CD14-positive monocyte (primary cell): ENCODE measurements around the gene DEFB131A. TPM values are rescaled to one million over a fixed set of nuclear protein-coding genes. Genes with fewer than 3 reads are reported as not detected.
"Not testable (repeated sequence)": the region's sequence is repeated elsewhere in the genome, so short reads cannot be mapped to it uniquely, and the experiment has no call there.

Source experiments
- DNase-seq, 3 donors: peaks; one replicate each; pipeline ENCODE4 v3.0.0-alpha.2; 2011 to 2022
- H2AFZ ChIP-seq: 2 replicates; pipeline ENCODE4 v1.6.0; 2012; ENCODE audit warnings: mild to moderate bottlenecking, low read depth, low read length, inconsistent platforms; ENCODE audit not compliant: insufficient read depth, poor library complexity, severe bottlenecking
- H3K27ac ChIP-seq, 2 donors: 1 replicate in 1 of 2; 2 replicates in 1 of 2; pipeline ENCODE4 v1.5.1; 2012 to 2013; ENCODE audit warnings: low read length in 2 of 2, control low read depth in 1 of 2, inconsistent platforms in 1 of 2, low read depth in 1 of 2, mild to moderate bottlenecking in 1 of 2
- H3K27me3 ChIP-seq, 2 donors: one replicate each; pipeline versions ENCODE4 v1.6.0 to v1.6.1; 2011 to 2013; ENCODE audit warnings: low read length in 2 of 2; ENCODE audit not compliant: control insufficient read depth in 2 of 2, insufficient read depth in 2 of 2
- H3K36me3 ChIP-seq, 2 donors: replicated peaks in 1 of 2; 1 replicate in 1 of 2; 2 replicates in 1 of 2; pipeline versions ENCODE4 v1.5.1 to v1.6.1; 2012 to 2013; ENCODE audit warnings: low read length in 2 of 2, control low read depth in 1 of 2, inconsistent platforms in 1 of 2, mild to moderate bottlenecking in 1 of 2; ENCODE audit not compliant: insufficient read depth in 2 of 2, control insufficient read depth in 1 of 2
- H3K4me1 ChIP-seq, 2 donors: 1 replicate in 1 of 2; 2 replicates in 1 of 2; pipeline versions ENCODE4 v1.5.1 to v1.6.1; 2012 to 2013; ENCODE audit warnings: low read length in 2 of 2, control low read depth in 1 of 2, inconsistent platforms in 1 of 2, mild to moderate bottlenecking in 1 of 2, moderate library complexity in 1 of 2; ENCODE audit not compliant: insufficient read depth in 2 of 2, control insufficient read depth in 1 of 2
- H3K4me2 ChIP-seq: replicated peaks from 2 replicates; pipeline ENCODE3; 2012; ENCODE audit warnings: low read length, moderate library complexity, mild to moderate bottlenecking; ENCODE audit not compliant: poor library complexity, severe bottlenecking; ENCODE audit errors: extremely low read depth
- H3K4me3 ChIP-seq, 3 experiments: fragments of 200-600 bp in 1 of 3; sonication (generic) in 1 of 3; replicated peaks in 1 of 3; 1 replicate in 2 of 3; 2 replicates in 1 of 3; pipeline ENCODE4 v1.5.1; 2011 to 2013; ENCODE audit warnings: low read length in 3 of 3, mild to moderate bottlenecking in 3 of 3, control low read depth in 2 of 3, low read depth in 2 of 3, inconsistent platforms in 1 of 3, moderate library complexity in 1 of 3
- H3K79me2 ChIP-seq: 2 replicates; pipeline ENCODE4 v1.6.0; 2012; ENCODE audit warnings: mild to moderate bottlenecking, control low read depth, inconsistent platforms, low read length, moderate library complexity; ENCODE audit not compliant: insufficient read depth
- H3K9ac ChIP-seq: 2 replicates; pipeline ENCODE4 v1.6.0; 2017; ENCODE audit warnings: low read length, mild to moderate bottlenecking; ENCODE audit not compliant: insufficient read depth, poor library complexity, severe bottlenecking
- H3K9me3 ChIP-seq, 2 donors: replicated peaks in 1 of 2; 1 replicate in 1 of 2; 2 replicates in 1 of 2; pipeline versions ENCODE4 v1.5.1 to v1.6.1; 2012 to 2013; ENCODE audit warnings: low read length in 2 of 2, control low read depth in 1 of 2; ENCODE audit not compliant: control insufficient read depth in 1 of 2, insufficient read depth in 1 of 2
- H4K20me1 ChIP-seq: 2 replicates; pipeline ENCODE4 v1.6.0; 2012; ENCODE audit warnings: mild to moderate bottlenecking, low read length, control low read depth, moderate library complexity; ENCODE audit not compliant: insufficient read depth
- H3K27ac Mint-ChIP-seq, 7 donors: one replicate each; pipeline ENCODE4 v1.8.0; 2020; ENCODE audit warnings: mild to moderate bottlenecking in 7 of 7, mixed read lengths in 7 of 7, moderate library complexity in 6 of 7, inconsistent platforms in 2 of 7
- H3K27me3 Mint-ChIP-seq, 3 donors: one replicate each; pipeline ENCODE4 v1.8.0; 2021 to 2022; ENCODE audit warnings: low read depth in 3 of 3, mild to moderate bottlenecking in 3 of 3, mixed read lengths in 3 of 3, moderate library complexity in 3 of 3, inconsistent platforms in 1 of 3
- H3K36me3 Mint-ChIP-seq, 2 donors: one replicate each; pipeline ENCODE4 v1.8.0; 2020; ENCODE audit warnings: mixed read lengths in 2 of 2, inconsistent platforms in 1 of 2, mild to moderate bottlenecking in 1 of 2
- H3K4me1 Mint-ChIP-seq: one replicate; pipeline ENCODE4 v1.8.0; 2020; ENCODE audit warnings: mild to moderate bottlenecking, mixed read lengths
- H3K4me3 Mint-ChIP-seq, 2 donors: one replicate each; pipeline ENCODE4 v1.8.0; 2020; ENCODE audit warnings: mild to moderate bottlenecking in 2 of 2, mixed read lengths in 2 of 2, moderate library complexity in 1 of 2
- H3K9me3 Mint-ChIP-seq, 7 donors: one replicate each; pipeline ENCODE4 v1.8.0; 2020 to 2022; ENCODE audit warnings: mixed read lengths in 7 of 7, mild to moderate bottlenecking in 6 of 7, moderate library complexity in 6 of 7, inconsistent platforms in 2 of 7
- WGBS: methylation state at CpG from one replicate; pipeline ENCODE4 v1.1.5; 2013; ENCODE audit warnings: missing lambda C conversion rate; ENCODE audit not compliant: insufficient coverage; 5-methylcytosine and 5-hydroxymethylcytosine counted together
- intact Hi-C, 2 donors: fragments of 100-400 bp; cut with micrococcal nuclease; formaldehyde crosslinking; loops; one replicate each; pipeline versions ENCODE4 v1.15.0 to v1.15.1; 2023
- polyA plus RNA-seq, 3 donors: library from polyadenylated mRNA; depleted of rRNA in 1 of 3; unstranded in 2 of 3; stranded (reverse) in 1 of 3; fragments of 300-500 nt in 2 of 3; fragments of >200 nt in 1 of 3; fragmentation: Illumina TruSeq in 2 of 3; gene quantifications; 1 replicate in 2 of 3; 2 replicates in 1 of 3; pipeline ENCODE4 v1.2.3, GENCODE V29; 2012 to 2021

The DEFB131A gene
- polyA plus RNA-seq, 3 donors = not detected

DNA sequence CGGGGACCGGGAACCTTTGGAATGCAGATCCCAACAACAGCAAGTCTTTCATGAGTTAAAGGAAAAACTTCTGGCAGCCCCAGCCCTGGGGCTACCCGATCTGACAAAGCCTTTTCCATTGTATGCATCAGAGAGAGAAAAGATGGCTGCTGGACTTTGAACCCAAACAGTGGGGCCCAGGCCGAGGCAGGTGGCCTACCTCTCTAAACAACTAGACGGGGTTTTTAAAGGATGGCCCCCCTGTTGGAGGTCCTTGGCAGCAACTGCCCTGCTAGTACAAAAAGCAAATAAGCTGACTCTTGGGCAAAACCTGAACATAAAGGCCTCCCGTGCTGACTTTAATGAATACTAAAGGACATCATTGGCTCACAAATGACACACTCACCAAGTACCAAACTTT lies 10.1 kb downstream of the DEFB131A start:
- not testable (repeated sequence) for H3K4me2 ChIP-seq, H3K27me3 Mint-ChIP-seq, H3K79me2 ChIP-seq, H3K9ac ChIP-seq, DNase-seq, H3K27ac Mint-ChIP-seq, H3K4me1 ChIP-seq, H3K4me3 Mint-ChIP-seq, H3K27ac ChIP-seq, H3K4me3 ChIP-seq, H3K36me3 ChIP-seq, H2AFZ ChIP-seq, H3K36me3 Mint-ChIP-seq, H3K9me3 Mint-ChIP-seq, H3K27me3 ChIP-seq, H3K9me3 ChIP-seq, H3K4me1 Mint-ChIP-seq, H4K20me1 ChIP-seq
- WGBS = 93% methylated on average over 2 of the region's 6 CpGs
- intact Hi-C loops = loop anchor here in 1 of 2 donors (1.0 kb wide), 1 partner anchor 26 kb away; no protein-coding TSS in a partner anchor

DNA sequence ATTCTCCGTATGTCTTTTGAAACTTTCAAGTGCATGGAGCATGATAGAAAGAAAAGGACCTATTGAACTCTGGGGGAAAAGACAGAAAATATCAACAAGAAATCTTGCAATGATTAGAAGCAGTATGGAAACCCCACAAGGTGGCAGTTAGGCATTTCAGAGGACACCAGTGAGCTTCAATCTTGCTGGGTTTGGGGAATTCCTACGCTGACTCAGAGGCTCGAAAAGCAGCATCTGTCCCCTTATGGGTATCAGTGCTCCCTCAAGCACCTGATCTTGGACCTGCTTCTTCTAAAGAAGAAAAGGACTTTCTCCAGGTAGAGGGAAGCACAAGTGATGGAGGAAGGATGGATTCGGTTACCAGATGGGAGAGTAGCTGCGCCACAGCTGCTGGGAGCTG lies 10.8 kb downstream of the DEFB131A start:
- H3K4me3 Mint-ChIP-seq, H3K9me3 Mint-ChIP-seq, H3K27me3 ChIP-seq, H3K9ac ChIP-seq, H3K79me2 ChIP-seq, H3K4me1 Mint-ChIP-seq, H3K9me3 ChIP-seq, H3K27ac ChIP-seq, DNase-seq, H2AFZ ChIP-seq, H3K4me2 ChIP-seq, H3K36me3 Mint-ChIP-seq, H3K27ac Mint-ChIP-seq, H4K20me1 ChIP-seq, H3K36me3 ChIP-seq, H3K4me1 ChIP-seq, intact Hi-C loops, H3K27me3 Mint-ChIP-seq, H3K4me3 ChIP-seq: not testable (repeated sequence)
- no CpG with 5 or more reads among the region's 5 CpGs for WGBS

DNA sequence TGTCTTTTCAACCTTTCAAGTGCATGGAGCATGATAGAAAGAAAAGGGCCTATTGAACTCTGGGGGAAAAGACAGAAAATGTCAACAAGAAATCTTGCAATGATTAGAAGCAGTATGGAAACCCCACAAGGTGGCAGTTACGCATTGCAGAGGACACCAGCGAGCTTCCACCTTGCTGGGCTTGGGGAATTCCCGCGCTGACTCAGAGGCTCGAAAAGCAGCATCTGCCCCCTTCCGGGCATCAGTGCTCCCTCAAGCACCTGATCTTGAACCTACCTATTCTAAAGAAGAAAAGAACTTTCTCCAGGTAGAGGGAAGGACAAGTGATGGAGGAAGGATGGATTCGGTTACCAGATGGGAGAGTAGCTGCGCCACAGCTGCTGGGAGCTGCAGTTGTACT lies 35.3 kb downstream of the DEFB131A start:
- H3K4me1 Mint-ChIP-seq, H3K27ac ChIP-seq, H3K27ac Mint-ChIP-seq, DNase-seq, H3K9ac ChIP-seq, H3K79me2 ChIP-seq, H4K20me1 ChIP-seq, H3K9me3 ChIP-seq, H2AFZ ChIP-seq, H3K4me2 ChIP-seq, H3K36me3 Mint-ChIP-seq, H3K4me3 ChIP-seq, H3K4me1 ChIP-seq, H3K27me3 Mint-ChIP-seq, H3K36me3 ChIP-seq, H3K4me3 Mint-ChIP-seq, intact Hi-C loops, H3K27me3 ChIP-seq: not testable (repeated sequence)
- no CpG with 5 or more reads among the region's 8 CpGs for WGBS
- peaks cover 2 to 10% (median 5%) of the 10 kb centered on the region in 7 donors for H3K9me3 Mint-ChIP-seq

DNA sequence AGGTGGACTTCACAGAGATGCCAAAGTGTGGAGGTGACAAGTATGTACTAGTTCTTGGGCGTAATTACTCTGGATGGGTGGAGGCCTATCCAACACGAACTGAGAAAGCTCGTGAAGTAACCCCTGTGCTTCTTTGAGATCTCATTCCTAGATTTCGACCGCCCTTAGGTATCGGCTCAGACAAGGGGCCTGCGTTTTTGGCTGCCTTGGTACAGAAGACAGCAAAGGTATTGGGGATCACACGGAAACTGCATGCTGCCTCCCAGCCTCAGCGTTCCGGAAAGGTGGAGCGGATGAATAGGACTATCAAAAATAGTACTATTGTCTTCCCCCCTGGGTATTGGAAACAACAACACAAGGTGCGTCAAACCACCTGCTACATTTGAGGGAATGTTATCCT lies 35.9 kb downstream of the DEFB131A start:
- not testable (repeated sequence) for H3K27me3 ChIP-seq, H3K79me2 ChIP-seq, H3K36me3 Mint-ChIP-seq, DNase-seq, H3K27me3 Mint-ChIP-seq, H3K36me3 ChIP-seq, H3K4me3 ChIP-seq, H3K4me1 Mint-ChIP-seq, H3K27ac Mint-ChIP-seq, H3K9ac ChIP-seq, H2AFZ ChIP-seq, H3K9me3 ChIP-seq, H3K27ac ChIP-seq, H3K4me3 Mint-ChIP-seq, H3K4me2 ChIP-seq, H4K20me1 ChIP-seq, H3K4me1 ChIP-seq
- H3K9me3 Mint-ChIP-seq = peaks cover 2 to 10% (median 5%) of the 10 kb centered on the region in 7 donors
- intact Hi-C loops = loop anchor here in 1 of 2 donors (1.0 kb wide), 1 partner anchor 26 kb away; no protein-coding TSS in a partner anchor
- 92% methylated on average over 11 of the region's 12 CpGs for WGBS
